Esophagus muscularis mucosa (tissue), 4 donors: ENCODE results near the gene RACGAP1. TPM values are rescaled to one million over a fixed set of nuclear protein-coding genes. Genes with fewer than 3 reads are reported as not detected.

ENCODE experiments used
- DNase-seq: peaks from one replicate; pipeline ENCODE4 v3.0.0-alpha.2; 2017; ENCODE audit errors: extremely low spot score
- H3K27ac ChIP-seq, 4 donors: fragments of 200-600 bp; sonication (generic); replicated peaks in 1 of 4; 1 replicate in 3 of 4; 2 replicates in 1 of 4; pipeline ENCODE4 v1.5.1; 2016 to 2019; ENCODE audit warnings: mild to moderate bottlenecking in 1 of 4
- H3K27me3 ChIP-seq, 4 donors: fragments of 200-600 bp; sonication (generic); one replicate each; pipeline versions ENCODE4 v1.5.1 to v1.6.0; 2016 to 2019
- H3K36me3 ChIP-seq, 4 donors: fragments of 200-600 bp; sonication (generic); one replicate each; pipeline ENCODE4 v1.5.1; 2016 to 2019
- H3K4me1 ChIP-seq, 4 donors: fragments of 200-600 bp; sonication (generic); one replicate each; pipeline ENCODE4 v1.5.1; 2016 to 2019
- H3K4me3 ChIP-seq, 4 donors: fragments of 200-600 bp; sonication (generic); 1 replicate in 2 of 4; 2 replicates in 2 of 4; pipeline ENCODE4 v1.5.1; 2016 to 2019; ENCODE audit warnings: mild to moderate bottlenecking in 4 of 4, moderate library complexity in 1 of 4
- H3K9me3 ChIP-seq, 4 donors: fragments of 200-600 bp; sonication (generic); 1 replicate in 3 of 4; 2 replicates in 1 of 4; pipeline ENCODE4 v1.5.1; 2016 to 2019
- EP300 ChIP-seq: sonication (generic); formaldehyde crosslinking; IDR thresholded peaks from one replicate; pipeline ENCODE4 v1.6.1; 2017; ENCODE audit warnings: antibody characterized with exemption
- POLR2A ChIP-seq: fragments of 450-650 bp; IDR thresholded peaks from one replicate; pipeline ENCODE4 v1.6.1; 2017; ENCODE audit warnings: antibody characterized with exemption, moderate library complexity, mild to moderate bottlenecking, low read depth
- POLR2AphosphoS5 ChIP-seq, 2 donors: sonication (generic); formaldehyde crosslinking; IDR thresholded peaks; one replicate each; pipeline ENCODE4 v1.6.1; 2017; ENCODE audit warnings: antibody characterized with exemption in 2 of 2
- WGBS: methylation state at CpG from one replicate; pipeline ENCODE4 v1.1.5; 2018; 5-methylcytosine and 5-hydroxymethylcytosine counted together
- intact Hi-C: fragments of 100-400 bp; cut with DNase I; formaldehyde crosslinking; loops from one replicate; pipeline ENCODE4 v1.15.1; 2023
- total RNA-seq, 4 donors: library from RNA; depleted of rRNA; stranded (reverse); fragments of >200 nt; gene quantifications; one replicate each; pipeline versions ENCODE4 v1.1.0 to v1.2.1, GENCODE V29; 2016
- TF ChIP-seq, protein P1 (sequence below), 3 experiments: fragments of 200-600 bp in 2 of 3; fragments of 450-650 bp in 1 of 3; sonication (generic) in 2 of 3; IDR thresholded peaks; one replicate each; pipeline ENCODE4 v1.5.1; 2017 to 2019; ENCODE audit warnings: antibody characterized with exemption in 3 of 3, mild to moderate bottlenecking in 2 of 3, moderate library complexity in 1 of 3

RACGAP1 gene
- total RNA-seq, 4 donors from 2014 or later: 10.5 to 13.3 (median 11.4) TPM

DNA sequence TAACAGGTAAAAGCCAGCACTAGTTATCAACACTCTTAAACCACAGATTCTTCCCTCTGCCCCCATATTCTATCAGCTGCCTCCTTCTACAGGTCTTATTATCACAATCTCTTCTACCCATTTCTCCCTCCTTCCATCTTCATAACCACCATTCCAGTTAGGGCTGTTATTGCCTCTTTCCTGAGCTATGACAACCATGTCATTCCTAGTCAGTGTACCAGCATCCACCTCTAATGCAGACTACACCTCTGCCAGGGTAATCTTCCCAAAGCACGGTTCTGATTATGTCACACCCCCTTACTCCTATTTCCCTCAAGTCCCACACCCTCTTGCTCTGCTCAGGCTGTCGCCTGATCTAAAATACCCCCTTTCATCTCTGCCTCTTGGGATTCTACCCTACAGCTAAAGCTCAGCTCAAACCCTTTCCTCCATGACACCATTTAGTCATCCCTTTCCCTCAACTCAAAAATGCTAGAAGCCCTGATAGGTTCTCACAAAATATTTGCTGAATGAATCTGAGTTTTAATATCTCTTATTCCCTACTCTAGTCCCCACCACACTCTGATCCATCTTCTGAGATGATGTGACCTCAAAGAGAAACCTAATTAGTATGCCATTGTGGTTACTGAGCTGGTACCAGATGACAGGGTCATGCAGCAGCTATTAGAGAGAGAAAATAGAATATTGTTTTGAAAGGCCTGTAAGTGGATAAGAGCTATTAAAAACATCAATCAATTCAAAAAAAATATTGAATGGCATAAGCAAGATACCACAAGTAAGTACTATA lies 11.7 kb downstream of the RACGAP1 start:
- peaks cover 8 to 25% (median 23%) of the 10 kb centered on the region in 4 donors for H3K4me1 ChIP-seq
- no peaks in the 10 kb centered on the region for H3K9me3 ChIP-seq
- H3K27ac ChIP-seq: no peak overlapping the region
- H3K27me3 ChIP-seq: no peaks in the 10 kb centered on the region
- intact Hi-C loops: no loop called here
- no peak for TF ChIP-seq POLR2A
- TF ChIP-seq POLR2AphosphoS5 (IDR thresholded peaks at IDR 0.05): no peak
- no peak for TF ChIP-seq EP300
- TF ChIP-seq, protein P1, sequence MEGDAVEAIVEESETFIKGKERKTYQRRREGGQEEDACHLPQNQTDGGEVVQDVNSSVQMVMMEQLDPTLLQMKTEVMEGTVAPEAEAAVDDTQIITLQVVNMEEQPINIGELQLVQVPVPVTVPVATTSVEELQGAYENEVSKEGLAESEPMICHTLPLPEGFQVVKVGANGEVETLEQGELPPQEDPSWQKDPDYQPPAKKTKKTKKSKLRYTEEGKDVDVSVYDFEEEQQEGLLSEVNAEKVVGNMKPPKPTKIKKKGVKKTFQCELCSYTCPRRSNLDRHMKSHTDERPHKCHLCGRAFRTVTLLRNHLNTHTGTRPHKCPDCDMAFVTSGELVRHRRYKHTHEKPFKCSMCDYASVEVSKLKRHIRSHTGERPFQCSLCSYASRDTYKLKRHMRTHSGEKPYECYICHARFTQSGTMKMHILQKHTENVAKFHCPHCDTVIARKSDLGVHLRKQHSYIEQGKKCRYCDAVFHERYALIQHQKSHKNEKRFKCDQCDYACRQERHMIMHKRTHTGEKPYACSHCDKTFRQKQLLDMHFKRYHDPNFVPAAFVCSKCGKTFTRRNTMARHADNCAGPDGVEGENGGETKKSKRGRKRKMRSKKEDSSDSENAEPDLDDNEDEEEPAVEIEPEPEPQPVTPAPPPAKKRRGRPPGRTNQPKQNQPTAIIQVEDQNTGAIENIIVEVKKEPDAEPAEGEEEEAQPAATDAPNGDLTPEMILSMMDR (IDR thresholded peaks at IDR 0.05): no peak
- H3K36me3 ChIP-seq: peaks cover 0 to 7% (median 2%) of the 10 kb centered on the region in 4 donors
- WGBS: 92% methylated on average over 2 of the region's 2 CpGs
- H3K4me3 ChIP-seq: no peak overlapping the region
- DNase-seq: no peak

DNA sequence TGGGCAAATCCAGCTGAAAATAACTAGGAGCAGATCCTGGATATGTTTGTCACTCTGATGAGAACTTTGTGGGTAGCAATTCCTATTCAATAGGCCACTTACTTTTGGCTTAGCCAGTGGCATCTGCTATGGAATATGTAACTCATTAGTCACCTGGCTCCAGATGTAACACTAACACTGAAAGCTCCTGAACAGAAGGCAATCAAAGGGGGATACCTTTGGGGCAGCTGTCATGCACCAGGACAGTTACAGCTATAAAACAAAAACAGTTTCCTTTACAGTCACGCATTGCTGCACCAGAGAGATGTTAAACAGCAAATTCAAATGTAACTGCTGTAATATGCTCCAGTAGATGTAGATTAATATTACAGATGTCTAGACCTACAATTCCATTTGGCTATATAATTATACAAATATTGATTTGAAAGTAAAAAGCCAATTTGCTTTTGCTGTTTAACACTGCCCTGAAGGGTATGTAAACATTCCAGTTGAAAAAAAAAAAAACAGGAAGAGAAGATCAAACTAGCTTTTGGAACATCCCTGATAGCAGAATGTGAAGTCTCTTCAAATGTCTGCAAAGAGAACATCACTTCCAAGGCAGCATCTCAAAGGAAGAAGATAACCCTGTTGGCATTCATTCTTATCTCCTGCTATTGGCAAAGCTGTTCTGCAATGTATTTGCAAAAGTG lies 18.4 kb downstream of the RACGAP1 start:
- no peak overlapping the region for H3K4me3 ChIP-seq
- no peak for TF ChIP-seq POLR2AphosphoS5 (IDR thresholded peaks at IDR 0.05)
- TF ChIP-seq, protein P1 (IDR thresholded peaks at IDR 0.05): no peak
- TF ChIP-seq EP300: no peak
- TF ChIP-seq POLR2A: no peak
- peaks cover 0 to 9% (median 0%) of the 10 kb centered on the region in 4 donors for H3K36me3 ChIP-seq
- no peaks in the 10 kb centered on the region for H3K27me3 ChIP-seq
- 43% methylated on average over 1 of the region's 1 CpG for WGBS
- intact Hi-C loops: no loop called here
- H3K27ac ChIP-seq: peak overlapping the region in 2 of 4 donors; percentile 60
- no peaks in the 10 kb centered on the region for H3K9me3 ChIP-seq
- H3K4me1 ChIP-seq: peaks cover 0 to 41% (median 36%) of the 10 kb centered on the region in 4 donors
- DNase-seq: peak; percentile 21

DNA sequence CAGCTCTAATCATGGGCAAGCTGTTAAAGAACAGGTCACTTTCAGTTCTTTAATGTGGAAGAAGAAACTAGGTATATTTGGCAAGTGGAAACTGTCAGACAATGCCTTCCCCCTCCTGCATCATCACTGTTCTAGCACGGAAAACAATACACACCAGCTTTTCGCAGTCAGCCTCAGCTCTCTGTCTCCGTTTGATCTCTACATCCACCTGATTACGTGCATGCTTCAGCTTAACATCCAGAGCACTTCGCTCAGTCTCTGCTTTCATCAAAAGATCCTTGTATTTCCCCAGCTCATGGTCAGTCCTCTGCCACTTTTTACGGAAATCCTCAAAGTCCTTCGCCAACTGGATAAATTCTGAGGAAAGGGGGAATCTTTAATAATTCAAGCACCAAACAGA lies 19.0 kb downstream of the RACGAP1 start:
- peaks cover 0 to 41% (median 36%) of the 10 kb centered on the region in 4 donors for H3K4me1 ChIP-seq
- peaks cover 0 to 9% (median 0%) of the 10 kb centered on the region in 4 donors for H3K36me3 ChIP-seq
- H3K27ac ChIP-seq: peak overlapping the region in 3 of 4 donors; percentile 20 to 60 (median 60)
- H3K4me3 ChIP-seq: no peak overlapping the region
- DNase-seq: peak; percentile 42
- intact Hi-C loops: no loop called here
- H3K27me3 ChIP-seq: no peaks in the 10 kb centered on the region
- 66% methylated on average over 7 of the region's 7 CpGs for WGBS
- no peaks in the 10 kb centered on the region for H3K9me3 ChIP-seq
- TF ChIP-seq, protein P1 (IDR thresholded peaks at IDR 0.05): no peak
- no peak for TF ChIP-seq POLR2AphosphoS5 (IDR thresholded peaks at IDR 0.05)
- TF ChIP-seq EP300: no peak
- no peak for TF ChIP-seq POLR2A

DNA sequence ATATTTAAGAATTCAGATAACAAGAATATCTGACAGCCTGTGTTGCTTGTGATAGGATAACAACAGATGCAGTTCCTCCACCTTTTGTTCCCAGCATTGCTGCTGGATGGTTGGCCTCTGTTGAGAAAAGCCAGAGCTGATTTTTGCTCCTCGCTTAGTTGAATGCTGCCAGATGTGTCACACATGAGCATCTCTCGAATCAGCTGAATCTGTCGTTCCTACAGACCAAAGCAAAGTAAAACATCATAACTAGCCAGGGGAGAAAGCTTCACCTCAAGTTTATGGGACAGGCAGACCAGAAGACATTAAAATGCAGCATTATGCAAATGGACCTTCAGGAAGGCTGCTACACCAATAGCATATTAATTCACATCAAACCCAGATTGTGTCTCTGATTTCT lies 20.1 kb downstream of the RACGAP1 start:
- Histone ChIP-seq H3K9me3 (no peaks in the 10 kb centered on the region), H3K4me1 (peaks cover 0 to 41% (median 36%) of the 10 kb centered on the region in 4 donors), H3K4me3 (no peak overlapping the region), H3K27ac (peak overlapping the region; percentile 45 to 62 (median 60)), H3K27me3 (no peaks in the 10 kb centered on the region), H3K36me3 (peaks cover 0 to 16% (median 4%) of the 10 kb centered on the region in 4 donors)
- 50% methylated on average over 3 of the region's 3 CpGs for WGBS
- TF ChIP-seq, protein P1 (IDR thresholded peaks at IDR 0.05): no peak
- TF ChIP-seq POLR2AphosphoS5 (IDR thresholded peaks at IDR 0.05) (no peak), POLR2A (no peak), EP300 (no peak)
- intact Hi-C loops: no loop called here
- DNase-seq: peak; percentile 29
